Suprapubic skin (tissue), 4 donors: ENCODE data around the gene ZNF324B.

Source experiments
- CTCF ChIP-seq, 2 donors: fragments of 200-600 bp in 1 of 2; fragments of 450-650 bp in 1 of 2; sonication (generic) in 1 of 2; IDR thresholded peaks; one replicate each; pipeline ENCODE4 v1.5.1; 2016 to 2019; ENCODE audit warnings: antibody characterized with exemption in 2 of 2, mild to moderate bottlenecking in 1 of 2, moderate library complexity in 1 of 2
- EP300 ChIP-seq: sonication (generic); formaldehyde crosslinking; IDR thresholded peaks from one replicate; pipeline ENCODE4 v1.6.1; 2017; ENCODE audit warnings: antibody characterized with exemption
- POLR2A ChIP-seq, 2 donors: fragments of 450-650 bp; IDR thresholded peaks; one replicate each; pipeline ENCODE4 v1.6.1; 2017; ENCODE audit warnings: antibody characterized with exemption in 2 of 2, mild to moderate bottlenecking in 2 of 2, moderate library complexity in 2 of 2
- POLR2AphosphoS5 ChIP-seq, 3 donors: sonication (generic); formaldehyde crosslinking; IDR thresholded peaks; one replicate each; pipeline ENCODE4 v1.6.1; 2017; ENCODE audit warnings: antibody characterized with exemption in 3 of 3

- TF ChIP-seq CTCF (IDR thresholded peaks at IDR 0.05) (no peak), POLR2AphosphoS5 (IDR thresholded peaks at IDR 0.05) (no peak), POLR2A (IDR thresholded peaks at IDR 0.05) (no peak), EP300 (no peak)
Measured at GRCh38 chr19:58416604-58417003, 34.8 kb upstream of the ZNF324B start.
